Neuron (in vitro differentiated cells): ENCODE measurements around the gene DBH.

Experiments
- H2AFZ ChIP-seq: one replicate; pipeline ENCODE4 v1.6.1; 2013; ENCODE audit warnings: low read depth, mild to moderate bottlenecking, inconsistent platforms, low read length, moderate library complexity
- H3K27me3 ChIP-seq: one replicate; pipeline ENCODE4 v1.6.1; 2013; ENCODE audit warnings: low read length; ENCODE audit not compliant: insufficient read depth
- H3K36me3 ChIP-seq: one replicate; pipeline ENCODE4 v1.6.1; 2013; ENCODE audit warnings: low read length; ENCODE audit not compliant: insufficient read depth
- H3K4me1 ChIP-seq: one replicate; pipeline ENCODE4 v1.6.1; 2013; ENCODE audit warnings: low read length; ENCODE audit not compliant: insufficient read depth
- H3K4me3 ChIP-seq: 2 replicates; pipeline ENCODE4 v1.5.1; 2013; ENCODE audit warnings: mild to moderate bottlenecking, low read length, moderate library complexity
- H3K9me3 ChIP-seq: one replicate; pipeline ENCODE4 v1.6.1; 2013; ENCODE audit warnings: low read length

The DBH gene

GRCh38 chr9:133635533-133636531, at the start of gene DBH:
Gene DBH (plus strand): TSS chr9:133636363. CDS start chr9:133636372, 9 bp downstream.
- H3K4me1 ChIP-seq = peaks cover 38% of the 10 kb centered on the region
- no peak within 1 kb of the TSS for H3K4me3 ChIP-seq
- H3K36me3 ChIP-seq = no peaks in the 10 kb centered on the region
- no peaks in the 10 kb centered on the region for H3K9me3 ChIP-seq
- H2AFZ ChIP-seq = no peak within 1 kb of the TSS
- no peaks in the 10 kb centered on the region for H3K27me3 ChIP-seq

GRCh38 chr9:133587051-133587450, 49.1 kb upstream of the DBH start:
- peaks cover 9% of the 10 kb centered on the region for H3K4me1 ChIP-seq
- no peaks in the 10 kb centered on the region for H3K36me3 ChIP-seq
- H3K27me3 ChIP-seq = peaks cover 42% of the 10 kb centered on the region
- no peak overlapping the region for H3K4me3 ChIP-seq
- H2AFZ ChIP-seq = no peak overlapping the region
- peaks cover 2% of the 10 kb centered on the region for H3K9me3 ChIP-seq

DNA sequence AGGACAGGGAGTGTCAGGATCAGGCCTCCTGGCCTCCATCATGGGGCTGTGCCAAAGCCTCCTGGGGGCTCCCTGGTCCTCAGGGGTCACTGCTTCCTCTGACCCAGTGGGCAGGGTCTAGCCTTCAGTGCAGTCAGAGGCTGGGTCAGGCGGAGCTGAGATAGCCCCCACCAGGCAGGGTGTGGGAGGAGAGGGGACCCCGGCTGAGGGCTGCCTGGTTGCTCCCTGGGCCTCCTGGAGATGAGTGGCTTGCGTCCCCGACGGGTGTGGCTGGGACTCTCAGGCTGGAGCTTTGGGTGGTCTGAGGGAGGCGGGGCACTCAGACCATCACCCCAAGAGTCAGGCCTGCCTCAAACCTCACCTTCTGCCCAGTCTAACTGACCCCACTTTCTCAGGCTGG, 48.7 kb upstream of the DBH start:
- H3K4me1 ChIP-seq = peaks cover 8% of the 10 kb centered on the region
- peaks cover 44% of the 10 kb centered on the region for H3K27me3 ChIP-seq
- no peak overlapping the region for H2AFZ ChIP-seq
- no peaks in the 10 kb centered on the region for H3K36me3 ChIP-seq
- H3K4me3 ChIP-seq = no peak overlapping the region
- H3K9me3 ChIP-seq = peaks cover 2% of the 10 kb centered on the region

- Histone ChIP-seq H3K36me3 (no peaks in the 10 kb centered on the region), H3K27me3 (peaks cover 40% of the 10 kb centered on the region), H2AFZ (no peak overlapping the region), H3K4me3 (no peak overlapping the region), H3K9me3 (peaks cover 2% of the 10 kb centered on the region), H3K4me1 (peaks cover 8% of the 10 kb centered on the region)
Observed at GRCh38 chr9:133589454-133590227, 46.5 kb upstream of the DBH start.

DNA sequence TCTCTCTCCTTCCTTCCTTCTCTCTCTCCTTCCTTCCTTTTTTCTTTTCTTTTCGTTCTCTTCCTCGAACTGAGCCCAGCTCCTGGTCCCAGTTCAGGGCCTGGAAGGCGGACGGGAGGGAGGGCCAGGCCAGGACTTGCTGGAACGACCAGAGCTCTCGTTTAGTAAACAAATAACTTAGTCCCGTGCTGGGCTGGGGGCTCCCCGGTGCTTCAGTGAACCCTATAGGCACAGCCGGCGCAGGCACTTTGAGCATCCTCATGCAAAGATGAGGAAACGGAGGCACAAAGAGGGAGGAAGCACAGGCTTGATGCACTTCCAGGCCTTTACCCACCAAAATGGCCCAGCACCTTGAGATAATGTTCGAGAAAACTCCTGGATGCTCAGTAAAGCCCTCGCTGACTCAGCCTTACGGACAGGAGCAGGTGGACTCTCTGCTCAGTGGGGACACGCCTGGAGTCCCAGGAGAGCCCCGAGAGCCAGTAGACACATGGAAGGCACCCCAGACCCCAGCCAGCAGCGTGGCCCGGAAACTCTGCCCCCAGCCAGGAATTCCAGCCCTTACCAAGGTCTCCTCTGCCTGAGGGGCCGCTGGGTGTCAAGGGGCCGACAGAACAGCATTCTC, 45.8 kb upstream of the DBH start:
- H2AFZ ChIP-seq = no peak overlapping the region
- H3K4me1 ChIP-seq = peaks cover 3% of the 10 kb centered on the region
- peaks cover 34% of the 10 kb centered on the region for H3K27me3 ChIP-seq
- H3K4me3 ChIP-seq = no peak overlapping the region
- no peaks in the 10 kb centered on the region for H3K36me3 ChIP-seq
- H3K9me3 ChIP-seq = peaks cover 2% of the 10 kb centered on the region

DNA sequence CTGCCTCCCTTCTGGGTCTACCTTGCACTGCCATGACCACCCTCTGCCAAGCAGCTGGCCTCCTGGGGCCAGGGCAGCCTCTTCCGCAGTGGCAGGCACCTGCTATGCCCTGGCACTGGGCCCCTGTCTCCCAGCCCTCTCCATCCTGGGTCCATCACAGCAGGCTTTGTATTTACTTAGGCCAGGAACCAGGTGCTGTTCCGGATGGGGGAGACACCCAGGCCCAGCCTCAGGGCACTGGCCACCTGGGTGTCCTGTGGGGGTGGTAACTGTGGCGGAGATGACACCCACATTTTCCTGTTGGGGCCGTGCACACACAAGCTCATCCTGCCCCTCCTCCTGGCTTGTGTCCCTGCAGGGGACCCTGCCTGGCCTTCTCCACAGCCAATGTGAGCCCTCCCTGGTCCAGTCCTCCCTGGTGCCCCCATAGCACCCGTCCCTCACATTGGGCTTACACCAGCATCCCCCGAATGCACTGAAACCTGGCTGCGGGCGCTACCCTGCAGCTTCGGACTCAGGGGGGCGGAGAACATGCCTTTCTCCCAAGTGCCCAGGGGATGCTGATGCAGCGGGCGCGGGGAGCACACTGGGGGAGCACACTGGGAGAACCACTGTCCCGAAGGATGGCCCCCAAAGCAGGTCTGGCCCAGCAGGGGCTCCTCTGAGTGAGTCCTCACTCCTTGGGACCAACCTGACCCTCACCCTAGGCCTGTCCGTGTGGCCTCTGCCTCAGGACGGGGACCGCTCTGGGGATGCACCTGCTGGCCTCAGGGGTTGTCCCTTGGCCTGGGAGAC, 44.9 kb upstream of the DBH start:
- Histone ChIP-seq H3K27me3 (peaks cover 24% of the 10 kb centered on the region), H3K4me3 (no peak overlapping the region), H3K4me1 (no peaks in the 10 kb centered on the region), H3K36me3 (no peaks in the 10 kb centered on the region), H3K9me3 (peaks cover 2% of the 10 kb centered on the region), H2AFZ (no peak overlapping the region)

- Histone ChIP-seq H3K9me3 (peaks cover 4% of the 10 kb centered on the region), H3K36me3 (no peaks in the 10 kb centered on the region), H3K4me3 (no peak overlapping the region), H3K27me3 (peaks cover 19% of the 10 kb centered on the region), H2AFZ (no peak overlapping the region), H3K4me1 (no peaks in the 10 kb centered on the region)
Observed at GRCh38 chr9:133591985-133592384, 44.2 kb upstream of the DBH start.

DNA sequence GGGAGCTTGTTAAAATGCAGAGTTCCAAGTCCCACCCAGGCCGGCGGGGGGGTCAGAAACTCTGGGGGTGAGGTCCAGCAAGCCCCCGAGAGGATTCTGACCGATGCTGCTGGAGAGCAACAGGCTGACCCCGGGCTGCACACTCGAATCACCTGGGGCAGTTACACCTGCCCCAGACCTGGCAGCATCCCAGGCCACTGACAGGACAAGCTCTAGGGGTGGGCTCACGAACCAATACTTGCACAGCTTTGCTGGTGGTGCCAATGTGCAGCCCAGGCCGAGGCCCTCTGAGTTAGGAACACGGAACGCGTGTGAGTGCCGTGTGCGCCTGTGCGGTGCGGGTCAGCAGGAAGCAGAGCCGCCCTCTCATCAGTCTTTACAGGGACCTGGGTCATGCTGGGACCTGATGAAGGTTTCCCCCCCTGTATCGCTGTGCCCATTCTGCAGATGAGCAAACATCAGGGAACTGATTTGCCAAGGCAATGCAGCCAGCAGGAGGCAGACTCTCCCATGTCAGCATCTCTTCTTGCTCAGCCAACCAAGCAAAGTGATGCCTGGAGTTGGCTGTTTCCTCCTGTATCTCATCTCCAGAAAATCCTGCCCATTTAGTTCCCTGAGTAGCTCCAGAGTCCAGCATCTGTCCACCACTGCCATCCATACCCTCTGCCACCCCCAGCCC, 43.3 kb upstream of the DBH start:
- no peak overlapping the region for H2AFZ ChIP-seq
- H3K27me3 ChIP-seq = peaks cover 19% of the 10 kb centered on the region
- H3K9me3 ChIP-seq = peaks cover 6% of the 10 kb centered on the region
- H3K36me3 ChIP-seq = no peaks in the 10 kb centered on the region
- H3K4me1 ChIP-seq = no peaks in the 10 kb centered on the region
- no peak overlapping the region for H3K4me3 ChIP-seq

GRCh38 chr9:133593587-133594253, 42.4 kb upstream of the DBH start:
- H3K4me1 ChIP-seq = no peaks in the 10 kb centered on the region
- peaks cover 4% of the 10 kb centered on the region for H3K9me3 ChIP-seq
- no peak overlapping the region for H2AFZ ChIP-seq
- peaks cover 19% of the 10 kb centered on the region for H3K27me3 ChIP-seq
- no peaks in the 10 kb centered on the region for H3K36me3 ChIP-seq
- H3K4me3 ChIP-seq = no peak overlapping the region

- no peaks in the 10 kb centered on the region for H3K4me1 ChIP-seq
- H3K4me3 ChIP-seq = no peak overlapping the region
- no peaks in the 10 kb centered on the region for H3K36me3 ChIP-seq
- H2AFZ ChIP-seq = no peak overlapping the region
- peaks cover 4% of the 10 kb centered on the region for H3K9me3 ChIP-seq
- H3K27me3 ChIP-seq = peaks cover 19% of the 10 kb centered on the region
Observed at GRCh38 chr9:133594310-133594709, 41.9 kb upstream of the DBH start.

DNA sequence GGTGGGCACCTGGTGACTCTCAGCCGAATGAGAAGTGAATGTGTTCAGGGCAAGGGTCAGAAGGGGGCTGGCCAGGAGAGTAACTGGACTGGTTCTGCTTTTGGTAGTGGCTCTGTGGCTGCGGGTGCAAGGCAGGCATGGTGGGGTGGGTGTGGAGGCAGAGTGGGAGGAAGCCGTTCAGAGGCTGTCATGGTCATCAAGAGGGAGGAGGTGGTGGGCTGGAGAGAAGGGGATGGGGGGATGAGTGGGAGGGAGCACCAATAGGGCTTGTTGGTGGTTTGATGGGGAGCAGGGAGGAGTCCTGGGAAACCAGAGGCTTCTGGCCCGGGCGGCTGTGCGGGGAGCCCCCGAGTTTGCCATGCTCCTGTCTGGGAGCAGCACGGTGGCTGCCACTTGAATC, 40.3 kb upstream of the DBH start:
- Histone ChIP-seq H3K4me1 (no peaks in the 10 kb centered on the region), H3K4me3 (no peak overlapping the region), H3K9me3 (peaks cover 4% of the 10 kb centered on the region), H3K27me3 (peaks cover 19% of the 10 kb centered on the region), H2AFZ (no peak overlapping the region), H3K36me3 (no peaks in the 10 kb centered on the region)
